T-helper 9 cell (primary cell): ENCODE data around the gene OTX1.
"Not testable (repeated sequence)": the region's sequence is repeated elsewhere in the genome, so short reads cannot be mapped to it uniquely, and the experiment has no call there.

Experiments
- DNase-seq: peaks from one replicate; pipeline ENCODE4 v3.0.0-alpha.2; 2020
- total RNA-seq, 2 donors: gene quantifications; one replicate each; lab custom pipeline; 2026; lab: John Stamatoyannopoulos, UW

The OTX1 gene
- 0 reads per million in 2 donors for total RNA-seq

GRCh38 chr2:63050334-63051041, at the start of gene OTX1:
Gene OTX1 (plus strand): TSS chr2:63050830. CDS start chr2:63052991, 2,161 bp downstream.
- DNase-seq = no peak

DNA sequence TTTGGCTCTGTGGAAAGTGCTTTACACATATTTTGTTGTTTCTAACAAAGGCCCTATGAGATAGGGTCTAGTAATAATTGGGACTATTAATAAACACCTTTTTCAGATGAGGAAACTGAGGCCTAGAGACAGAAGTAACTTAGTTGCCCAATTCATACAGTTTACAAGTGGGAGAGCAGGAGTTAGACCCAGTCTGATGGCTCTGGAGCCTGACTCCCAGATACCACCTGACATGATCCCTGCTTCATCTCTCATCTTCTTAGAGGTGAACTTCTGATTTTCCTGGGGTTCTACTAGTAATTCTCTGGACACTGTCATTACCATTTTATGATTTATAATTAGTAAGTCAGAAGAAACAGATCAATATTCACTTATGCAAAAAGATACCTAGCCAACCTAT, 49.1 kb upstream of the OTX1 start:
- DNase-seq = no peak

GRCh38 chr2:63003351-63003750, 47.3 kb upstream of the OTX1 start:
- no peak for DNase-seq

DNA sequence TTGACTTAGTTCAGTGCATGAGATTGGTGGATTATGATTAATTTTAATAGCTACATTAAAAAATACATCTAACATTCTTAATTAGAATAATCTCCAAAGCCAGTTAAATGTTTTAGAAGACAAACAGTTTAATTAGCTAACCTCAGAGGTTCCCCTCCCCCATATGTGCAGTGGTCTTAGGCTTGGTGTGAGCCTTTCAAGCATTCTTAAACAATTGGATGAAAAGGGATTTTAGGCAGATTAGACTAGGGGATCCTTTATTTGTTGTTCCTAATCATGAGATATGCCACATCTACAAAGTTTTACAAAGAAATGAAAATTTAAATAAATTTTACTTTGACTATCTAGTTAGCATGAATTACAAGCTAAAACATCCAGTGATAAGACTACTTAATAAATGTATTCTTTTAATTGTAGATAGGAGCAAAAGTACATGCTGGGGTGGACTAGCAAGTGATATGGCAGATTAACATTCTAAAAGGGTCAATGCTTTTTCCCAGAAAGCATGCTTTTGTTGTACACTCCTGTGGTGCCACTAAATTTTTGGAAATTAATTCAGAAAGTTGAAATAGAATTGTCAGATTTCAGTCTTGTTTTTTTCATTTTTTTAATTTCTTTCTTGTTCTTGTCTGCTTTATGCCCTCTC, 42.7 kb upstream of the OTX1 start:
- DNase-seq = no peak

DNA sequence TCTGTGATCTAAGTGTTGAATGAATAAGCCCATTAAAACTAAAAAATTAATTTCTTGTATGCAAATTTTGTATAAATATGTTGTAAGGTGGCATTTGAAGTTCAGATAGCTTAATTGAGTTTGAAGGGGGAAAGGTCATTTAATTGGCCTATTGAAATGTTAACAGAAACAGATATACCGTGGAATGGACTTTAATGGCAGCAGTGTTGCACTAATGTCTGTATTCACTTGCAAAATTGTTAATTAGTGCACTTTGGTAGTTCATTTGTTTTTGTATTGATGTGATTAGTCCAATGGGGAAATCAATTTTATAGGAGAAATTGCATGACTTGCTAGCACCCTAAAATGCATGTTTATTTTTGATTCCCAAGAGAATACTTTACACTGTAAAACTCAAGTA, 41.8 kb upstream of the OTX1 start:
- no peak for DNase-seq

DNA sequence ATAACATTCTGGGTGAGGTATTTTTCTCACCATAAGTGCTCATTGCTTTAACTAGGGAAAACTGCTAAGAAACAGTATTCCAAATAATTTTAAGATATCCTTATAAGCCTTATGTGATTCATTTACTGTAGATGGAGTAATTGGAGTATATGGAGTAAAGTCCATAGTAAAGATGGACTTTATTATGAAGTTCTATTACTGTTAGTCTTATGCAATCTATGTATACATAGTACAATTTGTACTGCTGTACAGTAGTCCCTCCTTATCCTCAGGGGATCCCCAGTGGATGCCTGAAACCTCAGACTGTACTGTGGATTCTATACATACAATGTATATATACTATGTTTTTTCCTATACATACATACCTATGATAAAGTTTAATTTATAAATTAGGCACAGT, 41.1 kb upstream of the OTX1 start:
- no peak for DNase-seq

DNA sequence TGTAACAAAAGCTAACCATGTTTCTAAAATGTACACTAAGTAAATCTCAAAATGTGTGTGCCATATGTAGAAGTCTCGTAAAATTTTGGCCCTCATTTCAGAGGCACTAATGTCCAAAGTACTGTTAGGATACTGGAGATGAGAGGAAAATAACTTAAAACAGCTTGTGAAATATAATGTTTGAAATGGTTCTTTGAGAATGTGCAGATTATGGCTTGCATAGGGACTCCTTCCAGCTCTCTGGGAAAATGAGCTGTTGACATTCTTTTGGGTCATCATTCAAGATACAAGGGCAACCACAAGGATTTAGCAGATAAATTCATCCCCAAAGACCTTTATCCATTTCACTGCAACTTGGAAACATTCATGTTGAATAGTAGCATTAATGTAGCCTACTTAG, 38.1 kb upstream of the OTX1 start:
- no peak for DNase-seq

- no peak for DNase-seq
These were observed 37.2 kb upstream of the OTX1 start for GRCh38 chr2:63013438-63013837.

GRCh38 chr2:63015389-63015788, 35.2 kb upstream of the OTX1 start:
- no peak for DNase-seq

DNA sequence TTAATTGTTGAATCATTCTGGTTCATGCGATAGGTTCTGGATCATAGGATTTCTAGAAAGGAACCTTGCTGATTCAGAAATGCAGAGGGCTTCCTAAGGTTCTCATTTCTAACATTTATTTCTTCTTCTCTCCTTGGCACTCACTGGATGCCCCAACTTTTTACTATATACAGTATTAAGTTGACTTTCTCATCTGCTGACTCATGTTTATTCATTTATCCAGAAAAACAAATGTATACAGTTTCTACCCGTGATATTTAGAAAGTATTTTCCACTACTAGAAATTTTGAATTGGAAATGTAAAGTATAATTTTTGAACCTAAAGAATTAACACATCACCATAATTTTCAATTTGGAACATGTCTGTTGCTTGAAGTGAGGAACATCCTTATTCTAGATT, 32.2 kb upstream of the OTX1 start:
- no peak for DNase-seq

DNA sequence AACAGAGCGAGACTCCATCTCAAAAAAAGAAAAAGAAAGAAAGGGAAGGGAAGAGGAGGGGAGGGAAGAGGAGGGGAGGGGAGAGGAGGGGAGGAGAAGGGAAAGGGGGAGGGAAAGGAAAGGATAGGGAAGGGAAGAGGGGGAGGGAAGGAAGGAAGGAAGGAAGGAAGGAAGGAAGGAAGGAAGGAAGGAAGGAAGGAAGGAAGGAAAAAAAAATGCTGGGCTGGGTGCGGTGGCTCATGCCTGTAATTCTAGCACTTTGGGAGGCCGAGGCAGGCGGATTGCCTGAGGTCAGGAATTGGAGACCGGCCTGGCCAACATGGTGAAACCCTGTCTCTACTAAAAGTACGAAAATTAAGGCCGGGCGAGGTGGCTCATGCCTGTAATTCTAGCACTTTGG, 30.9 kb upstream of the OTX1 start:
- not testable (repeated sequence) for DNase-seq

GRCh38 chr2:63023444-63023843, 27.2 kb upstream of the OTX1 start:
- DNase-seq = no peak

DNA sequence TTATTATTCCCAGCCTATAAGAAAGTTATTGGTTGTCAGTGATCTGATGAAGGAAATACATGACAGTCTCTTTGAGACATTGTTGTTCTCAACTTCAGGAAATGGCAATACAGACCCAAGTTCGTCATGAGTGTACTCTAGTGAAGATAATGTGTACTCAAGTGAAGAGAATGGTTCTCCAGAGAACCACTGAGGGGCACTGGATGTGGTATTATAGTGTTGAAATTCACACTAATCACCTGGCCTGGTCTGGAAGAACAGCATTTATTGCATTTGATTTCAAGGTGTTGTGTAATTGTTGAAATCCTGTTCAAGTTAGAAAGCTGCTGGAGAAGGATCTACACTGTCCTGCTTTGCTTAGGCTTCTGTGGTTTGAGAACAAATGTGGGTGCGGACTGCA, 23.4 kb upstream of the OTX1 start:
- no peak for DNase-seq

DNA sequence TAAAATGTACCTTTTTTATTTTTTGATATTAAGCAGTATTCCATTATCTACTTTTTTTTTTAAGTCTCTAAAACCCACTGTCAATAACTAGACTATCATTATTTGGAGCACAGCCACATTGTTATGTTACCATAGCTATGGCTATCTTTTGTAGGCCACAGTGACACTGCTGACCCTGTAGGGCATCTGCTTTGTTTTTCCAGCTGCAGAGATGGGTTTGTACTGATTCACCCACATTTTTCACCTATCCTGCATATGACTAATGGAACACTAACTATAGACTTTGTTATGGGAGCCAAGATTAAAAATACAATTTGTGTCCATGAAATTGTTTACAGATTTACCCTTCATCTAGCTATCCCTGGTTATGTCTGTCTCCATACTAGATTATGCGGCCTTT, 21.6 kb upstream of the OTX1 start:
- no peak for DNase-seq

- no peak for DNase-seq
These were observed 16.1 kb upstream of the OTX1 start for GRCh38 chr2:63034526-63034925.

- DNase-seq = no peak
These were observed 15.5 kb upstream of the OTX1 start for GRCh38 chr2:63035169-63035568.

DNA sequence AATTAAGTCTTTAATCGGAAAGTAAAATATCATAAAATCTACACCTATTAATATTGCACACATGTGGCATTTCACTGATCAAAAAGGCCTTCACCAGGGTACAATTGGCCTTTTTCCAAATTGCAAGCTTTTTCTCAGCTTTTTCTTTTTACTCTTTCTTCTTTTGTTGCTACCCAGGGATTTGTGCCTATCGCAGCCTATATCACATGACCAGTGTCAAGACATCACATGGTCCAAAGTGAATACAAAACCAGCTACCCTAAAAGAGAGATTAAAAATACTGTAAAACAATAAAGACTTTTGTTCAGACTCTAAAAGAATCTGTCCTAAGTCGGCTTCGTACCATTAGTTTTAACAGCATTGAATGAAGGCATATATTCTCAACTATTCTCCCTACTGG, 15.0 kb upstream of the OTX1 start:
- no peak for DNase-seq

DNA sequence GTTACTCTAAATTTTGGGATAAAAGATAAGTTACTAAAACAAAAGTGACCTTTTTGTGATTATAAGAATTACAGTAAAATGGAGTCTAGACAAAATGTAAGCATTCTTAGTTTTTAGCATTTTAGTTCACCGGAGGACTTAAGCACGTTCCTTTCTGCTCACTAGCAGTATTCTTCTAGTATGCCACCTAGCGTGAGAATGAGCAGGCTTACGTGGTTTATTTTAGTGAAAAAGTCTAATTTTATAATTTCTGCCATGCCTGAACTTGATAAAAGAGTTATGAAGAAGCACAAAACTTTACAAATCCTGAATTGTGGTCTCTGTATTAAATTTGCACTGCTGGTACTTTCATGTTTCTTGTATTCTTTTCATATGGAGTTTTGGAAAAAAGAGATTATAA, 12.6 kb upstream of the OTX1 start:
- DNase-seq = no peak

DNA sequence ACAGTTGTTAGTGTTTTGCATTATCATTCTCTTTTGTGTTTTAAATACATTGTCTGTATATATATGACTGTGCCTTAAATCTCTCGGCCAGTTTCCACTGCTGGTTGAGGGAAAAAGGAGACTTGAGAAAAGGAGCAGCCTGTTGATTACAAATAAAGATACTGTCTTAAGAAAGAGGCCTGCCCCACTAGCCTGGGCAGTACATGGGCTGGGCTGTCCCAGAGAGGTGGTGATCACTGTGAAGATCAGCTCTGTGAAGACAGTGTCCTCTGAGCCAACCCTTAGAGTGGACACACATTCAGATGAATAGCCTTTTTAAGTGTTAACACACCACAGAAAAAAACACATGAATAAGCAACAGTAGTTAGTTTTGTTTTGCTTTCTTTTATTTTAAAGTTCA, 10.0 kb upstream of the OTX1 start:
- no peak for DNase-seq

- no peak for DNase-seq
These were observed 9.0 kb upstream of the OTX1 start for GRCh38 chr2:63041592-63041991.

DNA sequence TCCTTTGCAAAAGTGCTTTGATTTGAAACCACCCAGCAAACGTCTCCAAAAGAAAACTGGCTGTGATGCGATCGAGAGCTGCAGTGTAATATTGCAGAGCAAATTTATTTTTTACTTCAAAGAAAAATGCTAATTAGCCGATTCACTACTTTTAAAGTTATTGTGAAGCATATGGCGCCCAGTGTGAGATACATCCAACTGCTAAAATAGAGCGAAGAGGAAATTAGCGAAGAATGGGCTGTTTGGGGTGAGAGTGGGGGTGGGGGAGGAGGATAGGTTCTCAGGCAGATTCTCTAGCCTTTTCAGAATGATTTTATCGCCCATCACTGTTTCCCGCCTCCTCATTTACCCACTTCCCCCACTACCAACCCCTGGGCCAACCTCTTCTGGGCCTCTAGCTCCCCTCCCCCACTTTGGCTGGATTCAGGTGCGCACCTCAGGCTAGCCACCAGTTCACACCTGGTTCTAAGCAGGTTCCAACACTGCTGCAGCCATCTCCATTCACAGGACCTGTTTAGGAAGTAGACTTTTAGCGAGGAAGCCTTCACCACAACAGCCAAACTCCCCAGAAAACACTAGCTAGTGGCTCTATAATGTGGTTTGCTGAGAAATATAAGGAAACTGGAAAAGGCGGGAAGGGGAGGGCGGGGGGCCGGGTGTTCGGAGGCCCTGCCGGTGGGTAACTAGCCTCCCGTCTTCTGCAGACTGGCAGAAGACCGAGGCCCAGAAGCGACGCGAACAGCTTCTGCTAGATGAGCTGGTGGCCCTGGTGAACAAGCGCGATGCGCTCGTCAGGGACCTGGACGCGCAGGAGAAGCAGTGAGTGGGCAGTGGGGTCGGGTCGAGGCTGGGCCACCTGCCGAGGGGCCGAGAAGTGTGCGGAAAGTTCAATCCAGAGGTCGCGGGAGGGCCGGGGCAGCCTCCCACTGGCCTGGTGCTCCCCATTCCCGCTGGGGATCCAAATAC, 6.0 kb upstream of the OTX1 start:
- no peak for DNase-seq

DNA sequence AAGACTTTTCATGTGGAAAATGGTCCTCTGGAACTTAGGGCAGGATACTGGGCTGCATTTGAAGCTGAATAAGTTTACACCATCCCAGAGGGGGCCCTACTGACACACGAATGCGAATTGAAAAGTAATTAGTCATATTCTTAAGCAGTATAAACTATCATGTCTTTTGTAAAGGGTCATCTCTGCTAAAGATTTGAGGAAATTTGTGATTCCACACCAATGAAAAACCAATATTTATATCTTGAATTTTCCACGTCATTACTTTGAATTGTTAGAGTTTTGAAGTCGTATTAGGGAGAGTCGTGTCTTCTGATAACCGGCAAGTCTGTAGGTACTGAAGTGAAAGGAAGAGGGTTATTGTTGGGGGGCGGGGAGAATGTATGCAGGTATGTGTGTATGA, 4.1 kb upstream of the OTX1 start:
- no peak for DNase-seq

DNA sequence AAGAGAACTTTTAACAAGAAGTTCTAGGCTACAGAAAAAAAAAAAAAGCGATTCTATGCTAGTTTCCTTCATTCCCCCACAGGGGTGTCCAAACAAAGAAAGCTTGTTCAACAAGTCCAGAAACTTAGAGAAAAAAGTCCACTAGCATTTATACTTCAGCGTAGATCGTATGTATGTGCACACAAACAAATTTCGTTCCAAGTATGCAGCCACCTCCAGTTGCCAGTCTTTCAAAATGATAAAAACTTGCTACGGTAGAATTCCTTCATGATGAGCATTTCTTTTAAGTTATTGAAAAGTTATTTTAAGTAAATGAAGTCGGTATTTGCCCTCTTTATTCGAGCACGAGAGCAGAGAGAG, 3.7 kb upstream of the OTX1 start:
- no peak for DNase-seq
